ENCODE results near the gene ERBB2.
"Not testable (repeated sequence)": the region's sequence is repeated elsewhere in the genome, so short reads cannot be mapped to it uniquely, and the experiment has no call there.

The ERBB2 gene

GRCh38 chr17:39744836-39745215, 45.0 kb downstream of the ERBB2 start:
- no peak for DNase-seq (ENCODE audit: low read depth in 2 of 2)

GRCh38 chr17:39745335-39746144, 45.7 kb downstream of the ERBB2 start:
- DNase-seq (ENCODE audit: low read depth in 2 of 2) = no peak

- no peak for DNase-seq (ENCODE audit: low read depth in 2 of 2)
These were observed 46.2 kb downstream of the ERBB2 start for GRCh38 chr17:39746145-39746461.

DNA sequence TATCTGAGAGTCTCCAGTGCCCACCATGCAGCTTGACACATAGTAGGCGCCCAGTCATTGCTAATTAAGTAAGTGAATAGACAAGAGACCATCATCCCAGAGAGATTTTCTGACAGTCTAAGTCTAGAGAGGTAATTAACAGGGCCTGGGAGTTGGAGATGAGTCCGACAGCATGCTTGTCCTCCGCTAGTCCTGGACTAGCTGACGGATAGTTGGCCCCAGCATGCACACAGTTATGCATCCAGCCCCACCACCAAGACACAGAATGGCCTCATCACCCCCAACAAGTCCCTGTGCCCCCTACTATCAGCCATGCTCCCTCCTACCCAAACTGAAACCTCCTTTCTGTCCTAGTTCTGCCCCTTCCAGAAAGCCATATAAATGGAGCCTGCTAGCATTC, 47.9 kb downstream of the ERBB2 start:
- DNase-seq (ENCODE audit: low read depth in 2 of 2) = no peak

DNA sequence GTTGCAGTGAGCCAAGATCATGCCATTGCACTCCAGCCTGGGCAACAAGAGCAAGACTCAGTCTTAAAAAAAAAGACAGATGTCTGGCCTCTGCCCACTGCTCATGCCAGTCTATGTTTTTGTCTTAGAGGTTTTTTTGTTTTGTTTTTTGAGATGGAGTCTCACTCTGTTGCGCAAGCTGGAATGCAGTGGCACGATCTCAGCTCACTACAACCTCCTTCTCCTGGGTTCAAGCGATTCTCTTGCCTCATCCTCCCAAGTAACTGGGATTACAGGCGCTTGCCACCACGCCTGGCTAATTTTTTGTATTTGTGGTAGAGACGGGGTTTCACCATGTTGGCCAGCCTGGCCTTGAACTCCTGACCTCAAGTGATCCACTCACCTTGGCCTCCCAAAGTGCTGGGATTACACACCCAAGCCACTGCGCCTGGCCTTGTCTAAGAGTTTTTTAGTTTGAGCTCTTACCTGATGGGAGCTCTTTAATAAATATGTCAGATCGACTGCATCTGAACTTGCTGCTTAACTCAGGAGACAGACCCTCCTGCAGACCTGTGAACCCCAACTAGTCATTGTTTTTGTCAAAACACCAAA, 48.7 kb downstream of the ERBB2 start:
- not testable (repeated sequence) for DNase-seq (ENCODE audit: low read depth in 2 of 2)

- DNase-seq (ENCODE audit: low read depth in 2 of 2) = no peak
These were observed 50.5 kb downstream of the ERBB2 start for GRCh38 chr17:39750131-39751015.

DNA sequence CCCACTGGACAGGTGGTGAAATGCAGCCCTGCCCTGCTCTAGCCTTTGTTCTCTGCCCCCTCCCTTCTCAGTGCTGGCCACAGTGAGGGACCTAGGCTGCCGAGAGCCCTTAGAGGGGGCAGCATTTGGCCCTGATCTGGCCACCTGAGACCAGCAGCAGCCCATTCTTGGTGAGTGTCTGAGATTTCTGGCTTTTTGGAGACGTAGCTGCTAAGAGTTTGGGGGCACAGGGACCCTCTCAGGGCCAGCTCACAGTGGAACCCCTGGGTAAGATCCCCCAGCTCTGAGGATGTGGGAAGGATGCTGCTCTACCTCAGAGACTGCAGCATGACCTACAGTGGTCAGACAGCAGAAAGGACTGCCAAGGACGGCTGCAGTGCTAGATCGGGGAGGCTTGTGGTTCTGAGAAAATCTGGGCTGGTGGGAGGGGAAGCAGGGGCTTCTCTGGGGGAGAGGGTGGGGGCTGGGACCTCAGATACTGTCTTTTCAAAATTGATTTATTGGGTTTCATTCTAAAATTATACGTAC, 51.2 kb downstream of the ERBB2 start:
- DNase-seq (ENCODE audit: low read depth in 2 of 2) = no peak

DNA sequence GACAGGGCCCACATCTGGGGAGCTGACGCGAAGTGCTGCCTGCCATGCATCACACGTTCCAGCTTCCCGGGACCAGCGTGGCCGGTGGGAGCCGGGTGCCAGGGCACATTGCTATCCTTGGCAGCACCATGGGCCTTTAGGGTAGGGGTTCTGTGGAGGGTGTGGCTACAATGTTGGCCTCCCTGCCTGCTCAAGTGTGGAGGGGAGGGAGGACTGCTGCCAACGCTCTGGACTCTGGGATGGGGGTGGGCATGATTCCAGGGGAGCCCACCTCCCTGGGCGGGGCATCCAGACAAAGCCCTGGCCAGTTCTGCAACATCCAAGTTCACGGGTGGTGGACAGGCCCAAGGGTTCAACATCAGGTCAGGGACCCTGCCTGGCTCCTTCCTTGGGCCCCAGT, 51.8 kb downstream of the ERBB2 start:
- no peak for DNase-seq (ENCODE audit: low read depth in 2 of 2)

- DNase-seq (ENCODE audit: low read depth in 2 of 2) = no peak
These were observed 52.5 kb downstream of the ERBB2 start for GRCh38 chr17:39752241-39752881.

DNA sequence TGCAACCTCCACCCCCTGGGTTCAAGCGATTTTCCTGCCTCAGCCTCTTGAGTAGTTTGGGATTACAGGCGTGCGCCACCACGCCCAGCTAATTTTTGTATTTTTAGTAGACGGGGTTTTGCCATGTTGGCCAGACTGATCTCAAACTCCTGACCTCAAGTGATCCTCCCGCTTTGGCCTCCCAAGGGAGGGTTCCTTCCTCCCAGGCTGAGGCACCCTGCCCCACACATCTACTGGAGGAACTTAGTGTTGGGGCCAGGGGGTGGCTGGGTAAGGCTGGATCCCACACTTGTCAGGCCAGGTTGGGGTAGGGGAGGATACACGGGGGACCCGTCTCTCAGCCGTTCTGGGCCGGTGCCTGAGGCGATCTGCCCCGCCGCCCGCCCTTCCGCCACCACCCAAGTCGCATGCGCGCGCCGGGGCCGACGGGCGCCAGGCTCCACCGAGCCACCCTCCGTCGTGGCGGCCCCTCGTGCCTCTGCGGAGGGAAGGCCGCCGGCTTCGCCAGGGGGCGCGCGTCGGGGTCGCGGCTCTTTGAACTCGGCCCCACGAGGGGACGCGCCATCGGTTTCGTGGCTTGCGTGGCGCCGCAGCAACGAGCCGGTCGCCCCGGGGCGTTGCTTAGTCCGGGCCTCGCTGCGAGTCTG, 53.8 kb downstream of the ERBB2 start:
- DNase-seq (ENCODE audit: low read depth in 2 of 2) = peak; percentile 57 to 64

GRCh38 chr17:39754161-39754957, 54.5 kb downstream of the ERBB2 start:
- peak; percentile 91 to 93 for DNase-seq (ENCODE audit: low read depth in 2 of 2)

DNA sequence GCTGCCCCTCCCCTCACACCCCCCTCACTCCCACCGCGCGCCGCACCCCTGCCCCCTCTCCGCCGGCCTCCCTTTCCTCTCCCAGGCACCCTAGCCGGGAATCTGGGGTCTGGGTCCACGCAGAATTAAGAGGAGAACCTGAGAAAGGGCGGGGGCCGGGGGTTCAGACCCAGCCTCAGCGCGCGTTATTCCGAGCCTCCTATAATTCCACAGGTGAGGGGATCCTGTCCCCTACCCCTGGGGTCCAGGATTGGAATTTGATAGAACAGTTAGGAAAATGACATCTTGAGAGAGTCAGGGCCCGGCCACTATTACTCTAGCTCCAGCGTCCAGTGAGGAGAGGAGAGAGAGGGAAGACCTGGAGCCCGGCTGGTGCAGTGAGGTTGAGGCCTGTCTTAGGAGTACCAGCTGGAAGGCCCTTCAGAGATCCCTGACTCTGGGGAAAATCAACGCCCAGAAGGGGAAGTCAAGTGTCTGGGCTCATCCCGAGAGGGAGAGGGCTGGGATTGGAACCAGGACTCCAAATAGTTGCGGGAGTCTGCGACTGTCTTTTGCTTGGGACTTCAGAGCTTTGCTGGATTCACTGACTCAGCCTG, 55.2 kb downstream of the ERBB2 start:
- no peak for DNase-seq (ENCODE audit: low read depth in 2 of 2)

GRCh38 chr17:39755554-39756379, 55.9 kb downstream of the ERBB2 start:
- peak in 1 of 2 donors; percentile 30 for DNase-seq (ENCODE audit: low read depth in 2 of 2)

- DNase-seq (ENCODE audit: low read depth in 2 of 2) = no peak
These were observed 56.7 kb downstream of the ERBB2 start for GRCh38 chr17:39756380-39757079.

DNA sequence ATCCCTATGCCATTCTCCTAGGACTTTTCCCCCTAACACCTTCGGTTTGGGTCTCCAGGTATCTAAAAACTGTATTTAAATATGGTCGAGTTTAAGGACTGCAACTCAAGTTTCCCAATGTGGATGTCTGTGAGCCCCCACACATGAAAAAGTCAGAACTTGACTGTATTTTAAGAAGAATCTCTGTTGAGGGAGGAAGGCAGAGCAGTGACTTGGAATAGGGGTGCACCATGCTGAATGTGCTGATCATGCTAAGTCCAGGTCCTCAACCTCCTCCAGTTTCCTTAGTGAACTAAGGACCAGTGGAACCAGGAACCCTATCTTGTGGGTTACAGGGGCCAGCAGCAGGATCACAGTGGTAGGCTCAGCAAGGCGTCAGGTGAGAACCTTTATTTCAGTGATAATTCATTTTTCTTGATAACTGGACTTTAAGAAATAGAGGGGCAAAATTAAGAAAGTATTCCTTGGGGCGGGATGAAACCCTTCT, 57.4 kb downstream of the ERBB2 start:
- no peak for DNase-seq (ENCODE audit: low read depth in 2 of 2)

DNA sequence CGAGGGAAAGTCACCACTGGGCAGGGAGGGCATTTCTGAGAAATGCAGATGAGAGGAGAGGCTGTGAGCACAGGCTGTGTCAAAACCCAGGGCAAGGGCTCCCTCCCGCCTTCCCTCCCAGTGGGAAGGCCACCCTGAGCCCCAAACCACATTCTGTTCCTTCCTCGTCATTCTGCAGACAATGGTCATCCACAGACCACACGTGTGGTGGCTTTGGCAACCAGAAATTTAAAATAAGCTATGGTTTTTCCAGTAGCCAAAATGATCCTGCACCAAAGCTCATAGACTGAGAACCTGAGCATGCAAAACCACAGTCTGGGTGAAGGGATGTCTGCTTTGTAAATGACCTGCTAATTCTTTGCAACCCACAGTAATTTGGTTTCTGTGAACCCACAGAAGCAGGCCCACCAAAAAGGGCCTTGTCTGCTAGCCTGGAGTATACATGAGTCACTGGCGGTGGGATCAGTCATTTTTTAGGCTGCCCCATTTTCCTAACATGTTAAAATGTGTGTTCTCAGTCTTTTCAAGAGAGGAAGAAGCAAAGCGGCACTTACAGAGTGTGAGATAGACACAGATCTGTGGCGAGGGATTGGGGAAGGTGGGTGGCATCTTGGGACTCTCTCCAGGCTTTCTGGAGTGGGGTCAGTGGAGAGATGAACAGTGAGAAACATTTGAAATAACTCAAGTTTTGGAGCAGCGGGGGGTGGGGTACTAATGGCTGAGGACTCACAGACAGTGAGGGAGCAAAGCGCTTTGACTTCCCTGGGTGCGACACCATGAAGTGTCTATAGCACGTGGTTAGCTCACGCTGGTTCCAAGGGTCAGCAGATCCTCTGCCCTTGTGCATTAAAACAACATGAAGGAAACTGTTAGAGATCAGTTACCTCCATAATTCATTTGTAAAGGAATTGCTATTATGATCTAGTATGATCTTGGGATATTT, 58.3 kb downstream of the ERBB2 start:
- peak in 1 of 2 donors; percentile 40 for DNase-seq (ENCODE audit: low read depth in 2 of 2)

DNA sequence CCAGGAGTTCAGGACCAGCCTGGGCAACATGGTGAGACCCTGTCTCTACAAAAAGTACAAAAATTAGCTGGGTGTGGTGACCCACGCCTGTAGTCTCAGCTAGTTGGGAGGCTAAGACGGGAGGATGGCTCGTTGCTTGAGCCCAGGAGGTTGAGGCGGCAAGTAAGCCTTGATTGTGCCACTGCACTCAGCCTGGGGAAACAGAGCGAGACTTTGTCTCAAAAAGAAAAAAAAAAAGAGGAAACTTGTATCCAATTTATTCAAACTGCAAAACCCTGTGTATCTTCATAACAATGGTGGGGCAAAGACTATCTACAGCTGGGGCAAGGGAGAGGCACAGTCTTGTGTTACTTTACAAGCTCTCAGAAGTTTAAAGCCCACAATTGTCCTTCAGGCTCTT, 59.3 kb downstream of the ERBB2 start:
- no peak for DNase-seq (ENCODE audit: low read depth in 2 of 2)

Measured in stimulated activated CD8-positive, alpha-beta memory T cell treated with anti-CD3 and anti-CD28 coated beads, Interleukin-7, amount 100 ng/mL, for 1 hour (primary cell).